Vagina (tissue), 2 donors: Measurements from ENCODE around the gene CKMT2.

Source experiments
- CTCF ChIP-seq, 3 experiments: fragments of 450-650 bp in 2 of 3; fragments of 200-600 bp in 1 of 3; sonication (generic) in 1 of 3; IDR thresholded peaks; one replicate each; pipeline ENCODE4 v1.5.1; 2017 to 2019; ENCODE audit warnings: antibody characterized with exemption in 3 of 3, mild to moderate bottlenecking in 2 of 3, moderate library complexity in 2 of 3
- POLR2A ChIP-seq, 2 donors: fragments of 450-650 bp; IDR thresholded peaks; one replicate each; pipeline ENCODE4 v1.6.1; 2017; ENCODE audit warnings: antibody characterized with exemption in 2 of 2, mild to moderate bottlenecking in 2 of 2, moderate library complexity in 2 of 2
- POLR2AphosphoS5 ChIP-seq, 2 donors: sonication (generic); formaldehyde crosslinking; IDR thresholded peaks; one replicate each; pipeline ENCODE4 v1.9.0; 2017; ENCODE audit warnings: antibody characterized with exemption in 2 of 2, mild to moderate bottlenecking in 2 of 2, low read depth in 1 of 2; ENCODE audit not compliant: insufficient read depth in 1 of 2

DNA sequence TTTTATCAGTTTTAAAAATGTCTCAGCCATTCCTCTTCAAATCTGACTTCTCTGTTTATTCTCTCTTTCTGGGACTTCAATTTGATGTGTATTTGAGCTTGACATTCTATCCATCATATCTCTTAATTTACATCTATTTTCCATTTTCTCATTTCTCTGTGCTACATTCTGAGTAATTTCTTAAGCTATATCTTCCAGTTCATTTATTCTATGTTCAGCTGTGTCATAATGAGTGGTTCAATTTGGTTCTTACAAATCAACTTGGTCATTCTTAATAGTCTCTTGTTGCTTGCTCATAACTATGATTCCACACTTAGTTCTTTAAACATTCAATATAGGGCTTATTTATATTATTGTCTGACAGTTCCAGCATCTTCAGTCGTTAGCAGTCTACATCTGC, 16.9 kb downstream of the CKMT2 start:
- TF ChIP-seq CTCF (IDR thresholded peaks at IDR 0.05): no peak
- TF ChIP-seq POLR2A (IDR thresholded peaks at IDR 0.05): no peak
- TF ChIP-seq POLR2AphosphoS5 (IDR thresholded peaks at IDR 0.05; ENCODE audit: insufficient read depth in 1 of 2, low read depth in 1 of 2): no peak
